SK-N-MC (cell line): Measurements from ENCODE around the gene BCL11B.

Experiments used
- EZH2 ChIP-seq: fragments of 200-600 bp; sonication (generic); IDR thresholded peaks from one replicate; pipeline ENCODE4 v1.6.1; 2017; ENCODE audit warnings: antibody characterized with exemption
- FOXP2 ChIP-seq: optimal IDR thresholded peaks from 2 replicates; pipeline ENCODE3; 2011; ENCODE audit warnings: mild to moderate bottlenecking, moderate library complexity; ENCODE audit not compliant: insufficient read depth; ENCODE audit errors: extremely low read length, control extremely low read depth
- POLR2AphosphoS5 ChIP-seq: IDR thresholded peaks from 2 replicates; pipeline ENCODE4 v1.6.1; 2012; ENCODE audit warnings: mild to moderate bottlenecking, low read depth, low read length, borderline replicate concordance

DNA sequence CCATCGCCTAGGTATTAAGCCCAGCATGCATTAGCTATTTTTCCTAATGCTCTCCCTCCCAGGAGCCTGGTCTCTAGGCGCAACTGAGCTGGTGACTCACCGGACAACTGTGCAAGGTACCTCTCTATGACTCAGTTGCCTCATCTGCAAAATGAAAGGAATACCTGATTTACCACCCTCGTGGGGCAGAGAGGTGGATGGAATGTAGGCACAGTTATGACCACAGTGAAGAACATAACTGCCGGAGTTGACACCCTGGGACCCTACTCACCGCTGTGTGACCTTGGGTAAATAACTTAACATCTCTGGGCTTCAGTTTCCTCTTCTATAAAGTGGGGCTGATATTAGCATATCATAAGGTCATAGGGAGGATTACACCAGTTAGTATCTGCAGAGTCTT lies 22.6 kb downstream of the BCL11B start:
- no peak for TF ChIP-seq POLR2AphosphoS5
- TF ChIP-seq FOXP2 = no peak
- no peak for TF ChIP-seq EZH2
